NCI-H146 treated with DMSO at 0.1 percent for 48 hours (cell line): ENCODE measurements around the gene DRC3.

Experiments used
- DNase-seq: peaks from one replicate; lab custom pipeline; 2025; ENCODE audit not compliant: unreplicated experiment; lab: John Stamatoyannopoulos, UW

Gene DRC3

DNA sequence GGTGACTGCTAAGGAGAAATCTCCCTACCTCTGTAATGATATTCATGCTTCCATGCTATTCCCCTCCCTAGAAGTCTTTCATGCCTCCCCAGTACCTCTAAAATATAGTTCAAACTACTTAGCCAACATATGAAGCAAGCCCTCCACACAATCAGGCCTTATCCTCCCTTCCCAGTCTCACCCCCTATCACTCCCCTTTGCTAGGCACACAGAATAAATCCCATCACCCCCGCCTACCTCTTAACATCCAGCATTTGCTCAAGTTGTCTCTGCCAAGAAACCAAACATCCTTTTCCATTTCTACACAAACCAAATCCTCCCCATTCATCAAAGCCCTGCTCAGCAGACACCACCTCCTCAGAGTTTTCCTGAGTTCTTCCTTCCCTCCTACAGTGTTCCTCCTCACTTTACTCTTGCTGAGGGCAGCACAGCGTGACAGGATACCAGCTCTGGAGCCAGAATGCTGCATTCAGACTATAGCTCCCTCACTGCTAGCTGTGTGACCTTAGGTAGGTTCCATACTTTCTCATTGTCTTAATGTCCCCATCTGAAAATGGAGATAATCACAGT, 7.4 kb upstream of the DRC3 start:
- DNase-seq = no peak

DNA sequence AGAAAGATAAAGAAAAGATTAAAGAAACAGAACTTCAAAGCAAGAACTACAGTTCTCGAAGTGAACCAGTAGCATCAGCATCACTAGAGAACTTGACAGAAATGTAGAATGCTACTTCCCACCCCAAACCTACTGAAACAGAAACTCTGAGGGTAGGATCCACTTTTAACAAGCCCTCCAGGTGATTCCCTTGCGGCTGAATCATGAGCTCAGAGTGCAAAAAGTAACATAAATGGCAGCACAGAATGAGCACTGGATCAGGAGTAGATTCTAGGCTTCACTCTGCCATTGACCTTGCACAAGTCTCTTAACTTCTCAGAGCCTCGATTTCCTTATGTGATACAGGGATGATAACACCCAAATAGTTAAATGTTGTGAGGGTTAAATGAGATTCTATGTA, 6.3 kb upstream of the DRC3 start:
- DNase-seq = no peak

- no peak for DNase-seq
Measured at GRCh38 chr17:17970699-17971430, 1.8 kb upstream of the DRC3 start.

- DNase-seq = no peak
Measured at GRCh38 chr17:17971431-17972125, 1.1 kb upstream of the DRC3 start.

GRCh38 chr17:17972952-17973254, 241 bp downstream of the DRC3 start:
- DNase-seq = no peak

- no peak for DNase-seq
Measured at GRCh38 chr17:17975436-17975835, 2.8 kb downstream of the DRC3 start.

GRCh38 chr17:17976931-17977570, 4.4 kb downstream of the DRC3 start:
- DNase-seq = no peak

DNA sequence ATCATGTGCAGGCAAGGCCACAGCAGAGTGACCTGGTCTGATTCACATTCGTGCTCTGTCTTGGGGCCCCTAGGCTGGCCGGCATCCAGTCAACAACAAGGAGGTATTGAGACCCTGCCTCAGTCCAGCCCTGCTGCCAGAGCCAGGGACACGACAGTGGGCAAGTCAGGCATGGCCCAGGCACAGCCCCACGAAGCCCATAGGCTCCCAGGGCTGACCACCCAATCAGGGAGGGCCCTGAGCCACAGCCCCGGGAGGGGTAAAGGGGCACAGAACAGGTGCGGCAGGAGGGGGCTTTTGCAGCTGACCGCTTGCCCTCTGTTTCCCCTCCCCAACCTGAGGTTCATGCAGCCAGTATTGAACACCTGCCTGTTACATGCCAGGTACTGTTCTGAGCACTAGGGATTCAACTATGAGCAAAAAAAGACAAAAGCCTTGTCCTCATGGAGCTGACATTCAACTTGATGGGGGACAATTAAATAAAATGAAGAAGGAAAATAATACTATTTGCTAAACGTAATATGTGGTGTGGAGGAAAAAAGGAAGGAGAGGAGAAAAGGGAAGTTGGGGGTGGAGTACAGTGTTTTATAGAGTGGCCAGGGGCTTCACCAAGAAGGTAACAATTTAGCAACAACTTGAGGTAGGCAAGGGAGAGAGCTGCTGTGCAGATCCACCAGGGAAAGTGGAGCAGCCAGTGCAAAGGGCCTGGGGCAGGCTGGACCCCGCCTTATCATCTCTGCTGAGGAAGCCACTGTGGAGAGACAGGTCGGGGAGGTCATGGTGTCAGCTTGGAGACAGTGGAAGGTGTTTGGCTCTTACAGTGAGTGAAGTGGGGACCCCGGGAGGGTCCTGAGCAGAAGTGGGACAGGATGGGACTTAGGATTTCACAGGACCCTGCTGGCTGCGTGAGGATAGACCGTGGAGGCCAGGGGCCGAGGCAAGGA, 6.1 kb downstream of the DRC3 start:
- no peak for DNase-seq

DNA sequence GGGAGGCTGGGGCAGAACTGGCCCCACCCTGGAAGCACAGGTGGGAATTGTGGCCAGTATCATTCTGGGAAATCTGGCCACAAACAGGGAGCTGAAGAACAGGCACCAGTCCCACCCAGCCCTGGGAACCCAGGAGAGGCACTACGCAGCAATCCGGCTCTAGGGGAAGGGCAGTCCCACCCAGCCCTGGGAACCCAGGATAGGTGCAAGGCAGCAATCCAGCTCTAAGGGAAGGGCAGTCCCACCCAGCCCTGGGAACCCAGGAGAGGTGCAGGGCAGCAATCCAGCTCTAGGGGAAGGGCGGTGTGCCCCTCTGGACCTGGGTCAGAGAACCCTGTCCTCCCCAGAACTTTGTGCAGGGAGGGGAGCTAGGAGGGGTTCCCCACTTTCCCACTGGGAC, 7.1 kb downstream of the DRC3 start:
- no peak for DNase-seq

- no peak for DNase-seq
Measured at GRCh38 chr17:17981330-17981729, 8.7 kb downstream of the DRC3 start.

DNA sequence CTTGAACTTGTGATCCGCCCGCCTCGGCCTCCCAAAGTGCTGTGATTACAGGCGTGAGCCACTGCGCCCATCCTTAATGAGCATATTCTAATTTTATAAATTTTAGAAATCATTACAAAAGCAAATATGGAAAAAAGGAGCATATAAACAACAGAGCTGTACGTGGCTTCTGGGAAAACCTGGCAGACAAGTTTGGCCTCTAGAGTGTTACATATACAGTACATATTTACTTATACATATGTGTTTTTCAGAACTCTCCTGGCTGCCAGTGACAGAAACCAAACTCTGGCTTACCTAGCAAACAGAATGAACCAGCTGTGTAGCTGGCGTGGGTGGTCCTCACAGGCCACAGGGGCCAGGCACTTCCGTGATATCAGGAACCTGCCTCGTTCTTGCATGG, 10.1 kb downstream of the DRC3 start:
- no peak for DNase-seq

- DNase-seq = no peak
Measured at GRCh38 chr17:17983376-17983775, 10.7 kb downstream of the DRC3 start.

DNA sequence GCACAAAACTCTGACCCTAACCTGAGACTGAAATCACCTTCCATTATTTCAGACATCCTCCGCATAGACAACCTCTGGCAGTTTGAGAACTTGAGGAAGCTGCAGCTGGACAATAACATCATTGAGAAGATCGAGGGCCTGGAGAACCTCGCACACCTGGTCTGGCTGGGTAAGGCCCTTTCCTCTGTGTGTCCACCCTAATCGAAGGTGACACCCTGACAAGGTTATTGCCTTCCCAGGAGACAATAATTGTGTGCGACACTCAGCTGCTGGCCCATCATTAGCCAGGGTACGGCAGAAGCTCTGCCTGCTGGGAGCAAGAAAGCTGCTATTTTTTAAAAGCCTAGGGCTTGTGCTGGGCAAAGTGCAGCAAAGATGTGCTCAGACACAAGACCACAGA, 11.1 kb downstream of the DRC3 start:
- DNase-seq = no peak

DNA sequence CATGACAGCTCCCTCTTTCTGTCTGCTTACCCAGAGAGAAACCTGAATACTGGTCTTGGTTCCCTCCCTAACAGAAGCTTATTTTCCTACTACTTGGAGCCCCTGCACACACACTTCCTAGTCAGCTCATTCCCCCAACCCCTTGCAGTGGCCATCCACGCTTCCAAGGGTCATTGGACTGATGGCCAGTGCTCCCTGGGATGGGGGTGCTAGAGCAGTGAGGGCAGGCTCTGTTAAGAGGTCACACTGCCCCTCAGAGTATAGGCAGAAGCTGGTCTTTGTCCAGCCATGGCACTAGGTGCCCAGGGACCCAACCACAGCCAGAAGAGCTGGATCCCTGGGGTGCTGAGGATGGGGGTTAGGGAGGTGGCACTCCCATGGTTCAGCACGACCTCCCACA, 12.5 kb downstream of the DRC3 start:
- DNase-seq = no peak

DNA sequence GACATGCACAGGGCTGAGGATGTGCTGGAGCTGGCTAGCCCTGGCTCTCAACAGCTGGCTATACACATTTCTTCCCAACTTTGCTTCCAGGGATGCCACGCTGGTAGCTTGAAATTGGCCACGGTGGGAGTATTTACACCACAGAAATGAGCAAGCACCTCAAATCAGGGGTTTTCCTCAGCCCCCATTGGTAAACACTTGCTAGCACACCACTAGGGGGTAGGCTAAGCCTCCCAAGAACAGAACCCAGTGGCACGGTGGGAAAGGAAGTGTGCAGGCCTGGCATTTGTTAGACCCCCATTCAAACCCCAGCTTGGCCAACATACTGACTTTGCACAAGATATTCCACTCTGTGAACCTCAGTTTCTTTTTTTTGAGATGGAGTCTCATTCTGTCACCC, 12.9 kb downstream of the DRC3 start:
- DNase-seq = no peak

GRCh38 chr17:17987187-17987896, 14.7 kb downstream of the DRC3 start:
- DNase-seq = no peak

DNA sequence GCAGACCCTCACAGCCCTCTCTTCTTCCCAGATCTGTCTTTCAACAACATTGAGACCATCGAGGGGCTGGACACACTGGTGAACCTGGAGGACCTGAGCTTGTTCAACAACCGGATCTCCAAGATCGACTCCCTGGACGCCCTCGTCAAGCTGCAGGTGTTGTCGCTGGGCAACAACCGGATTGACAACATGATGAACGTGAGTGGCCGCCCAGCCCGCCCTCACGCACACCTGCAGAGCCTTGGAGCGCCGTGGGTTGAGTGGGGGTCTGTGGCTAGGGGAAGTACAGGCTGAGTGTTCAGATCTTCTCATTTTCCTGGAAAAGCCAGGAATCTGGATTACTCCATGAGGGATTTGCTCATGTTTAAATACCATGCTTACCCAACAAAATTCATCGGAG, 15.2 kb downstream of the DRC3 start:
- DNase-seq = peak; percentile 3

DNA sequence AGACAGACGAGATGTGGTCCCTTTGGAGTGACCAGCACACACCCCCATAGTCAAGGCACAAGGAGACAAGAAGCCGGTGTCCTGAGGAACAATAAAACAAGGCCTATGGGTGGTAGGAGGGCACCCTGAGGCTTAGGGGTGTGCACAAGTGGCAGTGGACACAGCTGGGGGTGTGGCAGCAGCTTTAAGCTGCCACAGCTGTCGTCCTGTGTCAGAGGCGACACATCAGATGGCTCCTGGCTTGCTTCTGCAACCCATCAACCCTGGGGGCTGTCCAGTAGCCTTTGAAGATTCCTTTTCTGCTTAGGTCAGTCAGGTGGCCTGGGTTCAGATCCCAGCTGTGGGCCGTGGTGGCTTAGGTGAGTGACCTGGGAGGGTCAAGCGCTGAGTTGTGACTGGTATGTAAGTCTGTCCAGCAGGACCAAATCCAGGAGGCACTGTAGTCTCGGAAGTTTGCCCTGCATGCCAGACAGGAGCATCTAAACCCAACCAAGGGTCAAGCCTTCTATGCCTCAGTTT, 15.8 kb downstream of the DRC3 start:
- DNase-seq = no peak

GRCh38 chr17:17989081-17989480, 16.4 kb downstream of the DRC3 start:
- no peak for DNase-seq

- DNase-seq = no peak
Measured at GRCh38 chr17:17989618-17990017, 17.0 kb downstream of the DRC3 start.
